NCI-H1436 treated with DMSO at 0.1 percent for 48 hours (cell line): ENCODE data around the gene RRAGC.
"Not testable (repeated sequence)": the region's sequence is repeated elsewhere in the genome, so short reads cannot be mapped to it uniquely, and the experiment has no call there.

Experiments used
- DNase-seq: peaks from one replicate; lab custom pipeline; 2025; lab: John Stamatoyannopoulos, UW

The RRAGC gene

GRCh38 chr1:38815903-38816627 is 43.5 kb downstream of the RRAGC start:
- no peak for DNase-seq

- DNase-seq = no peak
These were observed 44.5 kb downstream of the RRAGC start for GRCh38 chr1:38814984-38815464.

- no peak for DNase-seq
These were observed 45.1 kb downstream of the RRAGC start for GRCh38 chr1:38814444-38814983.

GRCh38 chr1:38812981-38813380 is 46.6 kb downstream of the RRAGC start:
- no peak for DNase-seq

GRCh38 chr1:38811466-38811865 is 48.1 kb downstream of the RRAGC start:
- DNase-seq = not testable (repeated sequence)

GRCh38 chr1:38806090-38806489 is 53.5 kb downstream of the RRAGC start:
- DNase-seq = no peak

- no peak for DNase-seq
These were observed 54.5 kb downstream of the RRAGC start for GRCh38 chr1:38805036-38805435.

- DNase-seq = no peak
These were observed 55.3 kb downstream of the RRAGC start for GRCh38 chr1:38804062-38804886.

- DNase-seq = no peak
These were observed 55.9 kb downstream of the RRAGC start for GRCh38 chr1:38803647-38804046.

GRCh38 chr1:38800720-38801671 is 58.6 kb downstream of the RRAGC start:
- DNase-seq = no peak

- no peak for DNase-seq
These were observed 66.3 kb downstream of the RRAGC start for GRCh38 chr1:38793299-38793698.

- no peak for DNase-seq
These were observed 67.7 kb downstream of the RRAGC start for GRCh38 chr1:38791892-38792291.

GRCh38 chr1:38791164-38791515 is 68.4 kb downstream of the RRAGC start:
- DNase-seq = no peak

- DNase-seq = no peak
These were observed 69.0 kb downstream of the RRAGC start for GRCh38 chr1:38790422-38791163.

- DNase-seq = no peak
These were observed 69.9 kb downstream of the RRAGC start for GRCh38 chr1:38789498-38790169.

GRCh38 chr1:38788341-38789336 is 70.9 kb downstream of the RRAGC start:
- no peak for DNase-seq
